Adrenal gland (tissue), 5 donors: ENCODE data around the gene THSD7A.

Experiments used
- POLR2A ChIP-seq, 2 donors: fragments of 450-650 bp; IDR thresholded peaks; one replicate each; pipeline ENCODE4 v1.6.1; 2017; ENCODE audit warnings: antibody characterized with exemption in 2 of 2, mild to moderate bottlenecking in 2 of 2, moderate library complexity in 1 of 2
- TF ChIP-seq, protein P1 (sequence below), 6 experiments: fragments of 450-650 bp in 4 of 6; fragments of 200-600 bp in 2 of 6; sonication (generic) in 1 of 6; IDR thresholded peaks; 1 replicate in 5 of 6; 2 replicates in 1 of 6; pipeline versions ENCODE4 v1.5.1 to v1.8.0; 2016 to 2021; ENCODE audit warnings: antibody characterized with exemption in 6 of 6, mild to moderate bottlenecking in 2 of 6, moderate library complexity in 1 of 6
- donor health status: DM: no; HTN: no; CAD: no.

- no peak for TF ChIP-seq POLR2A (IDR thresholded peaks at IDR 0.05)
- TF ChIP-seq, protein P1, sequence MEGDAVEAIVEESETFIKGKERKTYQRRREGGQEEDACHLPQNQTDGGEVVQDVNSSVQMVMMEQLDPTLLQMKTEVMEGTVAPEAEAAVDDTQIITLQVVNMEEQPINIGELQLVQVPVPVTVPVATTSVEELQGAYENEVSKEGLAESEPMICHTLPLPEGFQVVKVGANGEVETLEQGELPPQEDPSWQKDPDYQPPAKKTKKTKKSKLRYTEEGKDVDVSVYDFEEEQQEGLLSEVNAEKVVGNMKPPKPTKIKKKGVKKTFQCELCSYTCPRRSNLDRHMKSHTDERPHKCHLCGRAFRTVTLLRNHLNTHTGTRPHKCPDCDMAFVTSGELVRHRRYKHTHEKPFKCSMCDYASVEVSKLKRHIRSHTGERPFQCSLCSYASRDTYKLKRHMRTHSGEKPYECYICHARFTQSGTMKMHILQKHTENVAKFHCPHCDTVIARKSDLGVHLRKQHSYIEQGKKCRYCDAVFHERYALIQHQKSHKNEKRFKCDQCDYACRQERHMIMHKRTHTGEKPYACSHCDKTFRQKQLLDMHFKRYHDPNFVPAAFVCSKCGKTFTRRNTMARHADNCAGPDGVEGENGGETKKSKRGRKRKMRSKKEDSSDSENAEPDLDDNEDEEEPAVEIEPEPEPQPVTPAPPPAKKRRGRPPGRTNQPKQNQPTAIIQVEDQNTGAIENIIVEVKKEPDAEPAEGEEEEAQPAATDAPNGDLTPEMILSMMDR (IDR thresholded peaks at IDR 0.05): no peak
Measured at GRCh38 chr7:11749629-11750028, 82.4 kb downstream of the THSD7A start.
